Stimulated activated CD8-positive, alpha-beta memory T cell treated with anti-CD3 and anti-CD28 coated beads, Interleukin-15, amount 100 ng/mL, for 48 hours (primary cell): ENCODE measurements around the gene SCP2.

Source experiments
- DNase-seq, 2 donors: peaks; one replicate each; pipeline ENCODE4 v3.0.0-alpha.2; 2020; ENCODE audit warnings: low read depth in 2 of 2

SCP2 gene

GRCh38 chr1:53043271-53043670, 116.2 kb downstream of the SCP2 start:
- DNase-seq: no peak

- DNase-seq: no peak
Observed at GRCh38 chr1:53044926-53045325, 117.8 kb downstream of the SCP2 start.

GRCh38 chr1:53046930-53047329, 119.9 kb downstream of the SCP2 start:
- no peak for DNase-seq

- no peak for DNase-seq
Observed at GRCh38 chr1:53047737-53048736, 121.0 kb downstream of the SCP2 start.

- DNase-seq: no peak
Observed at GRCh38 chr1:53048960-53049573, 122.0 kb downstream of the SCP2 start.

GRCh38 chr1:53049574-53049967, 122.5 kb downstream of the SCP2 start:
- DNase-seq: no peak

GRCh38 chr1:53050310-53050709, 123.2 kb downstream of the SCP2 start:
- DNase-seq: no peak

- no peak for DNase-seq
Observed at GRCh38 chr1:53051676-53052075, 124.6 kb downstream of the SCP2 start.

GRCh38 chr1:53057127-53057526, 130.1 kb downstream of the SCP2 start:
- no peak for DNase-seq

- DNase-seq: no peak
Observed at GRCh38 chr1:53060579-53060978, 133.5 kb downstream of the SCP2 start.

- DNase-seq: no peak
Observed at GRCh38 chr1:53061123-53061858, 134.2 kb downstream of the SCP2 start.

GRCh38 chr1:53061859-53062707, 135.0 kb downstream of the SCP2 start, which contains the start of gene PODN:
PODN (plus strand) TSS chr1:53062213; CDS start chr1:53069856, 7,643 bp downstream.
- no peak for DNase-seq

- DNase-seq: no peak
Observed at GRCh38 chr1:53062708-53063591, 135.9 kb downstream of the SCP2 start.

- no peak for DNase-seq
Observed at GRCh38 chr1:53063744-53064515, 136.9 kb downstream of the SCP2 start.

- DNase-seq: no peak
Observed at GRCh38 chr1:53065391-53065790, 138.3 kb downstream of the SCP2 start.

- DNase-seq: no peak
Observed at GRCh38 chr1:53066488-53066887, 139.4 kb downstream of the SCP2 start.

- DNase-seq: no peak
Observed at GRCh38 chr1:53066891-53067738, 140.0 kb downstream of the SCP2 start.

- no peak for DNase-seq
Observed at GRCh38 chr1:53067886-53068285, 140.8 kb downstream of the SCP2 start.
